ENCODE results near the gene EPS8.

GRCh38 chr12:15829949-15830348, 40.8 kb upstream of the EPS8 start:
- TF ChIP-seq CTCF (IDR thresholded peaks at IDR 0.05) (no peak), POLR2A (IDR thresholded peaks at IDR 0.05) (no peak)
